A673 (cell line): ENCODE measurements around the gene SAMSN1.

Experiments used
- EZH2 ChIP-seq: fragments of 200-600 bp; sonication (generic); IDR thresholded peaks from 2 replicates; pipeline ENCODE4 v1.6.1; 2017; ENCODE audit warnings: borderline replicate concordance, low read depth, mild to moderate bottlenecking, mixed read lengths, antibody characterized with exemption, low read length; ENCODE audit not compliant: poor library complexity, severe bottlenecking
- TF ChIP-seq, protein P1 (sequence below): fragments of 300-800, 200-600 bp; sonication (generic); conservative IDR thresholded peaks from 2 replicates; pipeline ENCODE4 v1.5.1; 2017; ENCODE audit warnings: low read depth, mild to moderate bottlenecking, antibody characterized with exemption, low read length, moderate library complexity, mixed read lengths

DNA sequence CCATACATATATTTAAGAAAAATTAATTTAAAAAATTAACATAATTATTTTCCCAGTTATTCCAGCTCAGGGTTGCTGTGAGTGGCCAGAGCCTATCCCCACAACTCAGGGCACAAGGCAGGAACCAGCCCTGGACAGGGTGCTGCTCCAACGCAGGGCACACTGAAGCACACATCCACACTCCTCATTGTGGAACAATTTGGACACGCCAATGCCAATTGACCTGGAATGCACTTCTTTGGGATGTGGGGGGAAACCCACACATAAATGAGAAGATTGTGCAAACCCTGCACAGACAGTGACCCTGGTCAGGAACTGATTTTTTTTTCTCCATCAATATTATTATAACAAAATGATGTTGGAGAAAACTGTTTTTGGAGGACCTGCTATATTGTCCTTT, 23.4 kb downstream of the SAMSN1 start:
- TF ChIP-seq, protein P1, sequence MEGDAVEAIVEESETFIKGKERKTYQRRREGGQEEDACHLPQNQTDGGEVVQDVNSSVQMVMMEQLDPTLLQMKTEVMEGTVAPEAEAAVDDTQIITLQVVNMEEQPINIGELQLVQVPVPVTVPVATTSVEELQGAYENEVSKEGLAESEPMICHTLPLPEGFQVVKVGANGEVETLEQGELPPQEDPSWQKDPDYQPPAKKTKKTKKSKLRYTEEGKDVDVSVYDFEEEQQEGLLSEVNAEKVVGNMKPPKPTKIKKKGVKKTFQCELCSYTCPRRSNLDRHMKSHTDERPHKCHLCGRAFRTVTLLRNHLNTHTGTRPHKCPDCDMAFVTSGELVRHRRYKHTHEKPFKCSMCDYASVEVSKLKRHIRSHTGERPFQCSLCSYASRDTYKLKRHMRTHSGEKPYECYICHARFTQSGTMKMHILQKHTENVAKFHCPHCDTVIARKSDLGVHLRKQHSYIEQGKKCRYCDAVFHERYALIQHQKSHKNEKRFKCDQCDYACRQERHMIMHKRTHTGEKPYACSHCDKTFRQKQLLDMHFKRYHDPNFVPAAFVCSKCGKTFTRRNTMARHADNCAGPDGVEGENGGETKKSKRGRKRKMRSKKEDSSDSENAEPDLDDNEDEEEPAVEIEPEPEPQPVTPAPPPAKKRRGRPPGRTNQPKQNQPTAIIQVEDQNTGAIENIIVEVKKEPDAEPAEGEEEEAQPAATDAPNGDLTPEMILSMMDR: no peak
- no peak for TF ChIP-seq EZH2
